Ovary (tissue), 3 donors: ENCODE results near the gene GRIN2A.

Experiments used
- POLR2A ChIP-seq: fragments of 450-650 bp; IDR thresholded peaks from one replicate; pipeline ENCODE4 v1.6.1; 2017; ENCODE audit warnings: antibody characterized with exemption, mild to moderate bottlenecking, moderate library complexity
- TF ChIP-seq, protein P1 (sequence below), 3 donors: fragments of 450-650 bp in 2 of 3; fragments of 200-600 bp in 1 of 3; IDR thresholded peaks; one replicate each; pipeline versions ENCODE4 v1.5.1 to v1.8.0; 2016 to 2022; ENCODE audit warnings: antibody characterized with exemption in 3 of 3, mild to moderate bottlenecking in 1 of 3
- donor health status: DM: no; HTN: no; CAD: no.

DNA sequence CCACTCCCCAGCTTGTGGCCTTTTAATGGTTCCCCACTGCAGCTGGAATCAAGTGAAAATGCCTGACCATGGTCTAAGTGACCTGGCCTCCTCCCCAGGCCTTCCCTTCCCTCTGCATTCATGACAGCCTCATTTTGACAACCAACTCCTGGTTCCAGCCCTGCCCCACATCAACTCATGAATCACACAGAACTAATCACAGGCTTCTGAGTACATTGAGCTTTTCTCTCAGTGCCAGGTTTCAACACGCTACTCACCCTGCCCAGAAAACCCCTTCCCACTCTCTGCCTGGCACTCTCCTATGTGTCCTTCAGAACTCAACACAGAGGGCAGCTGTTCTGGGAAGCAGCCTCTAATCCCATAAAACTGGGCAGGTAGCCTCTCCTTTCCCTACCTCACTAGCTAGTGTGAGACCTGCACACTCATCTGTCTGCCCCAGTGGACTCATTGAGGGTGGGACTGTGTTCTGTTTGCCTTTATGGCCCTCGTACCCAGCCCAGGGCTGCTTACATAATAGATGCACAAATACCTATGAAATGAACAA, 313.6 kb downstream of the GRIN2A start:
- TF ChIP-seq, protein P1, sequence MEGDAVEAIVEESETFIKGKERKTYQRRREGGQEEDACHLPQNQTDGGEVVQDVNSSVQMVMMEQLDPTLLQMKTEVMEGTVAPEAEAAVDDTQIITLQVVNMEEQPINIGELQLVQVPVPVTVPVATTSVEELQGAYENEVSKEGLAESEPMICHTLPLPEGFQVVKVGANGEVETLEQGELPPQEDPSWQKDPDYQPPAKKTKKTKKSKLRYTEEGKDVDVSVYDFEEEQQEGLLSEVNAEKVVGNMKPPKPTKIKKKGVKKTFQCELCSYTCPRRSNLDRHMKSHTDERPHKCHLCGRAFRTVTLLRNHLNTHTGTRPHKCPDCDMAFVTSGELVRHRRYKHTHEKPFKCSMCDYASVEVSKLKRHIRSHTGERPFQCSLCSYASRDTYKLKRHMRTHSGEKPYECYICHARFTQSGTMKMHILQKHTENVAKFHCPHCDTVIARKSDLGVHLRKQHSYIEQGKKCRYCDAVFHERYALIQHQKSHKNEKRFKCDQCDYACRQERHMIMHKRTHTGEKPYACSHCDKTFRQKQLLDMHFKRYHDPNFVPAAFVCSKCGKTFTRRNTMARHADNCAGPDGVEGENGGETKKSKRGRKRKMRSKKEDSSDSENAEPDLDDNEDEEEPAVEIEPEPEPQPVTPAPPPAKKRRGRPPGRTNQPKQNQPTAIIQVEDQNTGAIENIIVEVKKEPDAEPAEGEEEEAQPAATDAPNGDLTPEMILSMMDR (IDR thresholded peaks at IDR 0.05) = no peak
- TF ChIP-seq POLR2A = no peak
